Measurements from ENCODE around the gene STAG1.
"Not testable (repeated sequence)": the region's sequence is repeated elsewhere in the genome, so short reads cannot be mapped to it uniquely, and the experiment has no call there.

Gene STAG1

GRCh38 chr3:136380530-136380929 is 371.6 kb downstream of the STAG1 start:
- DNase-seq: no peak

GRCh38 chr3:136378011-136378410 is 374.2 kb downstream of the STAG1 start:
- no peak for DNase-seq

- DNase-seq: no peak
Observed at GRCh38 chr3:136377508-136377907, 374.7 kb downstream of the STAG1 start.

- not testable (repeated sequence) for DNase-seq
Observed at GRCh38 chr3:136375800-136376199, 376.4 kb downstream of the STAG1 start.

- DNase-seq: no peak
Observed at GRCh38 chr3:136366289-136366688, 385.9 kb downstream of the STAG1 start.

- DNase-seq: no peak
Observed at GRCh38 chr3:136353461-136353860, 398.7 kb downstream of the STAG1 start.

GRCh38 chr3:136351905-136352304 is 400.3 kb downstream of the STAG1 start:
- DNase-seq: no peak

- DNase-seq: no peak
Observed at GRCh38 chr3:136351351-136351750, 400.8 kb downstream of the STAG1 start.

- DNase-seq: no peak
Observed at GRCh38 chr3:136350557-136350956, 401.6 kb downstream of the STAG1 start.

GRCh38 chr3:136350132-136350531 is 402.0 kb downstream of the STAG1 start:
- no peak for DNase-seq

GRCh38 chr3:136346486-136346885 is 405.7 kb downstream of the STAG1 start:
- no peak for DNase-seq

GRCh38 chr3:136343873-136344555 is 408.2 kb downstream of the STAG1 start:
- DNase-seq: no peak

- no peak for DNase-seq
Observed at GRCh38 chr3:136343446-136343845, 408.7 kb downstream of the STAG1 start.

GRCh38 chr3:136336329-136337100 is 415.7 kb downstream of the STAG1 start:
- DNase-seq: no peak

GRCh38 chr3:136334726-136335125 is 417.5 kb downstream of the STAG1 start:
- not testable (repeated sequence) for DNase-seq

GRCh38 chr3:136334209-136334608 is 418.0 kb downstream of the STAG1 start:
- DNase-seq: no peak

- no peak for DNase-seq
Observed at GRCh38 chr3:136332776-136333175, 419.4 kb downstream of the STAG1 start.

GRCh38 chr3:136332302-136332701 is 419.9 kb downstream of the STAG1 start:
- DNase-seq: no peak

GRCh38 chr3:136330900-136331299 is 421.3 kb downstream of the STAG1 start:
- DNase-seq: no peak

- DNase-seq: no peak
Observed at GRCh38 chr3:136329593-136329992, 422.6 kb downstream of the STAG1 start.

- no peak for DNase-seq
Observed at GRCh38 chr3:136327671-136328070, 424.5 kb downstream of the STAG1 start.

- DNase-seq: no peak
Observed at GRCh38 chr3:136326316-136326715, 425.9 kb downstream of the STAG1 start.

GRCh38 chr3:136311968-136312367 is 440.2 kb downstream of the STAG1 start:
- DNase-seq: no peak

- DNase-seq: no peak
Observed at GRCh38 chr3:136311261-136311660, 440.9 kb downstream of the STAG1 start.

- no peak for DNase-seq
Observed at GRCh38 chr3:136305879-136306278, 446.3 kb downstream of the STAG1 start.

Data from GDM1 (cell line).